H9 (cell line): ENCODE results near the gene ACOXL. TPM values are rescaled to one million over a fixed set of nuclear protein-coding genes. Genes with fewer than 3 reads are reported as not detected.

Experiments used
- DNase-seq: peaks from one replicate; pipeline ENCODE4 v3.0.0-alpha.2; 2017
- H2AFZ ChIP-seq: one replicate; pipeline ENCODE4 v1.6.1; 2013; ENCODE audit warnings: mild to moderate bottlenecking, low read length, control low read depth, moderate library complexity
- H2AK5ac ChIP-seq: 2 replicates; pipeline ENCODE4 v1.6.1; 2013; ENCODE audit warnings: low read length, control low read depth, mixed read lengths; ENCODE audit not compliant: insufficient read length
- H2BK120ac ChIP-seq: one replicate; pipeline ENCODE4 v1.6.1; 2013; ENCODE audit warnings: low read depth, mild to moderate bottlenecking, low read length, control low read depth, inconsistent platforms; ENCODE audit not compliant: poor library complexity, severe bottlenecking
- H2BK12ac ChIP-seq: 2 replicates; pipeline ENCODE4 v1.6.1; 2013; ENCODE audit warnings: low read length, control low read depth, mixed read lengths, low read depth; ENCODE audit not compliant: insufficient read length
- H2BK15ac ChIP-seq: 2 replicates; pipeline ENCODE4 v1.6.1; 2013; ENCODE audit warnings: low read depth, low read length, control low read depth
- H2BK20ac ChIP-seq: one replicate; pipeline ENCODE4 v1.6.1; 2013; ENCODE audit warnings: low read depth, mild to moderate bottlenecking, low read length, control low read depth, inconsistent platforms; ENCODE audit not compliant: poor library complexity, severe bottlenecking
- H2BK5ac ChIP-seq: 2 replicates; pipeline ENCODE4 v1.6.1; 2013; ENCODE audit warnings: low read length, control low read depth, mixed read lengths; ENCODE audit not compliant: insufficient read length
- H3K14ac ChIP-seq: 2 replicates; pipeline ENCODE4 v1.6.1; 2013; ENCODE audit warnings: low read length, control low read depth; ENCODE audit not compliant: insufficient read depth
- H3K18ac ChIP-seq: 2 replicates; pipeline ENCODE4 v1.6.1; 2013; ENCODE audit warnings: low read depth, mild to moderate bottlenecking, mixed read lengths, low read length, control low read depth; ENCODE audit not compliant: insufficient read length
- H3K23ac ChIP-seq: 2 replicates; pipeline ENCODE4 v1.6.1; 2013; ENCODE audit warnings: low read length, control low read depth, mixed read lengths, low read depth; ENCODE audit not compliant: insufficient read length
- H3K23me2 ChIP-seq: 2 replicates; pipeline ENCODE4 v1.6.1; 2013; ENCODE audit warnings: low read depth, mild to moderate bottlenecking, mixed read lengths, low read length, control low read depth; ENCODE audit not compliant: insufficient read length, poor library complexity, severe bottlenecking
- H3K27ac ChIP-seq: 2 replicates; pipeline ENCODE4 v1.5.1; 2013; ENCODE audit warnings: low read length, control low read depth, mixed read lengths, low read depth; ENCODE audit not compliant: insufficient read length
- H3K27me3 ChIP-seq: 2 replicates; pipeline ENCODE4 v1.6.1; 2013; ENCODE audit warnings: low read length, control low read depth, inconsistent platforms; ENCODE audit not compliant: insufficient read depth
- H3K4ac ChIP-seq: 2 replicates; pipeline ENCODE4 v1.6.1; 2013; ENCODE audit warnings: low read depth, mild to moderate bottlenecking, control low read depth, inconsistent platforms, low read length, moderate library complexity
- H3K4me1 ChIP-seq: 2 replicates; pipeline ENCODE4 v1.6.1; 2013; ENCODE audit warnings: low read length, control low read depth, inconsistent platforms; ENCODE audit not compliant: insufficient read depth
- H3K4me2 ChIP-seq: 2 replicates; pipeline ENCODE4 v1.6.1; 2013; ENCODE audit warnings: low read length, control low read depth, mixed read lengths; ENCODE audit not compliant: insufficient read length, insufficient read depth
- H3K56ac ChIP-seq: 2 replicates; pipeline ENCODE4 v1.6.1; 2013; ENCODE audit warnings: low read depth, mild to moderate bottlenecking, mixed read lengths, low read length, control low read depth; ENCODE audit not compliant: insufficient read length
- H3K79me1 ChIP-seq: 2 replicates; pipeline ENCODE4 v1.6.1; 2013; ENCODE audit warnings: low read depth, mild to moderate bottlenecking, moderate library complexity, low read length, control low read depth, inconsistent platforms; ENCODE audit not compliant: insufficient read depth, poor library complexity, severe bottlenecking
- H3K79me2 ChIP-seq: 2 replicates; pipeline ENCODE4 v1.6.1; 2013; ENCODE audit warnings: low read length, control low read depth, inconsistent platforms; ENCODE audit not compliant: insufficient read depth
- H3K9ac ChIP-seq: 2 replicates; pipeline ENCODE4 v1.6.1; 2013; ENCODE audit warnings: low read length, control low read depth, mixed read lengths; ENCODE audit not compliant: insufficient read length; ENCODE audit errors: extremely low read depth
- H3K9me3 ChIP-seq: one replicate; pipeline ENCODE4 v1.6.1; 2013; ENCODE audit warnings: low read depth, low read length, inconsistent platforms; ENCODE audit not compliant: control insufficient read depth
- H3T11ph ChIP-seq: one replicate; pipeline ENCODE4 v1.6.1; 2013; ENCODE audit warnings: mild to moderate bottlenecking, low read length, control low read depth, inconsistent platforms
- H4K20me1 ChIP-seq: one replicate; pipeline ENCODE4 v1.6.1; 2013; ENCODE audit not compliant: control insufficient read depth, insufficient read length, insufficient read depth
- H4K5ac ChIP-seq: 2 replicates; pipeline ENCODE4 v1.6.1; 2013; ENCODE audit warnings: low read depth, mild to moderate bottlenecking, mixed read lengths, low read length, control low read depth; ENCODE audit not compliant: insufficient read length
- H4K8ac ChIP-seq: replicated peaks from 2 replicates; pipeline ENCODE4 v1.6.1; 2013; ENCODE audit warnings: low read length, control low read depth, mixed read lengths, low read depth; ENCODE audit not compliant: insufficient read length
- H4K91ac ChIP-seq: 2 replicates; pipeline ENCODE4 v1.6.1; 2013; ENCODE audit warnings: low read depth, mild to moderate bottlenecking, moderate library complexity, mixed read lengths, low read length, control low read depth; ENCODE audit not compliant: insufficient read length
- H3K27ac Mint-ChIP-seq, 3 experiments: 2 replicates in 2 of 3; 3 replicates in 1 of 3; pipeline ENCODE4 v1.8.0; 2020 to 2021; ENCODE audit warnings: mixed read lengths in 3 of 3, mild to moderate bottlenecking in 1 of 3, moderate library complexity in 1 of 3
- H3K27me3 Mint-ChIP-seq: 2 replicates; pipeline ENCODE4 v1.8.0; 2021; ENCODE audit warnings: low read depth, mild to moderate bottlenecking, moderate library complexity, mixed read lengths
- H3K36me3 Mint-ChIP-seq, 3 experiments: 2 replicates in 2 of 3; 3 replicates in 1 of 3; pipeline ENCODE4 v1.8.0; 2020 to 2021; ENCODE audit warnings: low read depth in 3 of 3, mixed read lengths in 3 of 3; ENCODE audit not compliant: insufficient read depth in 1 of 3
- H3K4me1 Mint-ChIP-seq, 2 experiments: 2 replicates each; pipeline ENCODE4 v1.8.0; 2020; ENCODE audit warnings: mixed read lengths in 2 of 2
- H3K4me3 Mint-ChIP-seq, 2 experiments: 2 replicates in 1 of 2; 3 replicates in 1 of 2; pipeline ENCODE4 v1.8.0; 2020 to 2021; ENCODE audit warnings: mild to moderate bottlenecking in 2 of 2, mixed read lengths in 2 of 2, moderate library complexity in 1 of 2
- H3K9me3 Mint-ChIP-seq, 2 experiments: 2 replicates in 1 of 2; 3 replicates in 1 of 2; pipeline ENCODE4 v1.8.0; 2020; ENCODE audit warnings: mild to moderate bottlenecking in 2 of 2, mixed read lengths in 2 of 2, moderate library complexity in 1 of 2
- CTCF ChIP-seq: fragments of 200-600 bp; sonication (generic); conservative IDR thresholded peaks from 3 replicates; pipeline ENCODE4 v1.8.0; 2021; ENCODE audit warnings: antibody characterized with exemption, mild to moderate bottlenecking
- WGBS: extraction: QIAGEN DNeasy Blood & Tissue Kit; methylation state at CpG from one replicate; pipeline ENCODE4 v1.1.7; 2013; ENCODE audit warnings: missing lambda C conversion rate, low lambda C conversion rate, mixed read lengths; ENCODE audit not compliant: insufficient read length; ENCODE audit errors: extremely low coverage; 5-methylcytosine and 5-hydroxymethylcytosine counted together
- total RNA-seq: library from RNA; stranded (reverse); gene quantifications from 2 replicates; pipeline ENCODE4 v1.2.1, GENCODE V29; 2021

The ACOXL gene
- total RNA-seq, 1 experiment from 2014 or later = 37.6 TPM

- Histone ChIP-seq H2BK20ac (no peak overlapping the region), H4K5ac (no peak overlapping the region), H3K56ac (no peak overlapping the region), H3K27ac (no peak overlapping the region), H3K14ac (no peak overlapping the region), H2AK5ac (no peak overlapping the region), H3K23me2 (no peaks in the 10 kb centered on the region), H3K9ac (no peak overlapping the region), H4K91ac (no peak overlapping the region), H3K18ac (no peak overlapping the region), H2BK12ac (no peak overlapping the region), H3K79me1 (no peaks in the 10 kb centered on the region), H2BK5ac (no peak overlapping the region), H2BK15ac (no peak overlapping the region), H3K23ac (no peak overlapping the region), H3K79me2 (no peaks in the 10 kb centered on the region), H3K4me1 (peaks cover 7% of the 10 kb centered on the region; the same call in 1 of the 2 replicates), H3K9me3 (no peaks in the 10 kb centered on the region), H4K20me1 (no peaks in the 10 kb centered on the region), H2AFZ (no peak overlapping the region), H3K4me2 (no peak overlapping the region), H4K8ac (no peak overlapping the region), H3K27me3 (no peaks in the 10 kb centered on the region), H3K4ac (no peak overlapping the region), H2BK120ac (no peak overlapping the region), H3T11ph (no peak overlapping the region)
- WGBS = no CpG with 5 or more reads among the region's 5 CpGs
- Mint-ChIP-seq H3K27me3 (no peaks in the 10 kb centered on the region), H3K9me3 (no peaks in the 10 kb centered on the region), H3K27ac (peak overlapping the region in 2 of 3 experiments; percentile 17 to 54; a peak in 3 of 7 replicates), H3K36me3 (peaks cover under 1 to 2% (median under 1%) of the 10 kb centered on the region in 3 experiments; a peak in 2 of 7 replicates), H3K4me1 (peaks cover 15 to 22% of the 10 kb centered on the region in 2 experiments), H3K4me3 (no peak overlapping the region)
- no peak for TF ChIP-seq CTCF
- no peak for DNase-seq
Measured at GRCh38 chr2:110904116-110904778, 171.9 kb downstream of the ACOXL start.
